H1 (cell line): ENCODE data around the gene GPS2. TPM values are rescaled to one million over a fixed set of nuclear protein-coding genes. Genes with fewer than 3 reads are reported as not detected.

ENCODE experiments used
- CBX5 ChIP-seq: fragments of 300-800, 300-1000 bp; sonication (generic); IDR thresholded peaks from 2 replicates; pipeline ENCODE4 v1.7.1; 2016; ENCODE audit warnings: antibody characterized with exemption, low read length, low read depth
- CTBP2 ChIP-seq: IDR thresholded peaks from 2 replicates; pipeline ENCODE4 v1.7.0; 2011; ENCODE audit warnings: borderline replicate concordance, mild to moderate bottlenecking, moderate library complexity, mixed read lengths, low read length; ENCODE audit not compliant: insufficient read depth, insufficient read length
- MAX ChIP-seq: IDR thresholded peaks from 2 replicates; pipeline ENCODE4 v1.6.1; 2012; ENCODE audit warnings: inconsistent platforms
- ZNF274 ChIP-seq: IDR thresholded peaks from 2 replicates; pipeline ENCODE4 v1.7.0; 2012; ENCODE audit warnings: low read length, borderline replicate concordance; ENCODE audit errors: extremely low read depth
- polyA plus RNA-seq, 7 experiments: library from polyadenylated mRNA; depleted of rRNA in 3 of 7; stranded (reverse) in 5 of 7; unstranded in 2 of 7; fragments of >200 nt in 5 of 7; fragments of 200-250 nt in 2 of 7; gene quantifications; 1 replicate in 5 of 7; 2 replicates in 1 of 7; 4 replicates in 1 of 7; pipeline versions ENCODE4 v1.2.1 to v1.2.3, GENCODE V29; 2011 to 2013; ENCODE audit warnings: missing spikeins in 2 of 7, mixed read lengths in 2 of 7
- total RNA-seq: library from RNA; stranded (reverse); fragmentation: NEBNext Ultra II Directional; extraction: Animal tissue kit (Norgen Biotek cat#: 25700); gene quantifications from 2 replicates; pipeline ENCODE4 v1.2.1, GENCODE V29; 2021
- TF ChIP-seq, protein P1 (sequence below): IDR thresholded peaks from 2 replicates; pipeline ENCODE4 v1.6.1; 2012; ENCODE audit warnings: low read length, inconsistent platforms

GPS2 gene
- total and polyA plus RNA-seq, 2 of the 8 experiments (the other 6 are each of a cell fraction or from before 2014, with no cell fraction given): 67.0 to 152 TPM

GRCh38 chr17:7341842-7342241 is 26.7 kb upstream of the GPS2 start (continued):
- TF ChIP-seq, protein P1, sequence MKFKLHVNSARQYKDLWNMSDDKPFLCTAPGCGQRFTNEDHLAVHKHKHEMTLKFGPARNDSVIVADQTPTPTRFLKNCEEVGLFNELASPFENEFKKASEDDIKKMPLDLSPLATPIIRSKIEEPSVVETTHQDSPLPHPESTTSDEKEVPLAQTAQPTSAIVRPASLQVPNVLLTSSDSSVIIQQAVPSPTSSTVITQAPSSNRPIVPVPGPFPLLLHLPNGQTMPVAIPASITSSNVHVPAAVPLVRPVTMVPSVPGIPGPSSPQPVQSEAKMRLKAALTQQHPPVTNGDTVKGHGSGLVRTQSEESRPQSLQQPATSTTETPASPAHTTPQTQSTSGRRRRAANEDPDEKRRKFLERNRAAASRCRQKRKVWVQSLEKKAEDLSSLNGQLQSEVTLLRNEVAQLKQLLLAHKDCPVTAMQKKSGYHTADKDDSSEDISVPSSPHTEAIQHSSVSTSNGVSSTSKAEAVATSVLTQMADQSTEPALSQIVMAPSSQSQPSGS: no peak
- no peak for TF ChIP-seq MAX
- TF ChIP-seq ZNF274: no peak
- TF ChIP-seq CBX5: no peak
- no peak for TF ChIP-seq CTBP2
